LNCAP (cell line): ENCODE measurements around the gene PCSK4.

ENCODE experiments used
- CTCF ChIP-seq: fragments of 450-650 bp; IDR thresholded peaks from 2 replicates; pipeline ENCODE4 v1.5.1; 2017; ENCODE audit warnings: mild to moderate bottlenecking

The PCSK4 gene

GRCh38 chr19:1445185-1445931, 44.8 kb downstream of the PCSK4 start:
- peak; percentile 97 for TF ChIP-seq CTCF

GRCh38 chr19:1441677-1442438, 48.3 kb downstream of the PCSK4 start:
- no peak for TF ChIP-seq CTCF

- TF ChIP-seq CTCF, result no peak
Observed at GRCh38 chr19:1441022-1441426, 49.1 kb downstream of the PCSK4 start.

GRCh38 chr19:1440418-1440801, 49.7 kb downstream of the PCSK4 start:
- TF ChIP-seq CTCF, result no peak

GRCh38 chr19:1438933-1439354, 51.2 kb downstream of the PCSK4 start:
- no peak for TF ChIP-seq CTCF

- TF ChIP-seq CTCF, result peak; percentile 94
Observed at GRCh38 chr19:1438035-1438932, 51.9 kb downstream of the PCSK4 start, which contains the start of gene RPS15. TSS of gene RPS15 (plus strand) at chr19:1438396. CDS start at chr19:1438426, 30 bp downstream.

GRCh38 chr19:1437609-1438008, 52.5 kb downstream of the PCSK4 start:
- TF ChIP-seq CTCF, result no peak
